Measurements from ENCODE around the gene PANK4. TPM values are rescaled to one million over a fixed set of nuclear protein-coding genes. Genes with fewer than 3 reads are reported as not detected.

The PANK4 gene
- total RNA-seq, 1 experiment from 2014 or later: 20.5 TPM

- Histone ChIP-seq H4K20me1 (ENCODE audit: insufficient read depth) (peaks cover 14% of the 10 kb centered on the region), H3K9me2 (ENCODE audit: insufficient read depth) (no peaks in the 10 kb centered on the region), H3K27me3 (ENCODE audit: insufficient read depth, low read depth) (no peaks in the 10 kb centered on the region), H3K4me2 (no peak overlapping the region), H3K4me1 (replicated peaks; ENCODE audit: insufficient read depth) (no peaks in the 10 kb centered on the region), H3K9me3 (ENCODE audit: insufficient read depth, low read depth) (no peaks in the 10 kb centered on the region), H3F3A (ENCODE audit: insufficient read depth, low read depth) (no peaks in the 10 kb centered on the region), H3K36me3 (ENCODE audit: low read depth) (no peaks in the 10 kb centered on the region), H3K27ac (no peak overlapping the region), H3K79me2 (ENCODE audit: low read depth) (peaks cover 14% of the 10 kb centered on the region), H3K4me3 (no peak overlapping the region), H2AFZ (no peak overlapping the region)
- intact Hi-C loops (cut with micrococcal nuclease; ENCODE audit: unreplicated experiment): no loop called here
- TF ChIP-seq, protein P1, sequence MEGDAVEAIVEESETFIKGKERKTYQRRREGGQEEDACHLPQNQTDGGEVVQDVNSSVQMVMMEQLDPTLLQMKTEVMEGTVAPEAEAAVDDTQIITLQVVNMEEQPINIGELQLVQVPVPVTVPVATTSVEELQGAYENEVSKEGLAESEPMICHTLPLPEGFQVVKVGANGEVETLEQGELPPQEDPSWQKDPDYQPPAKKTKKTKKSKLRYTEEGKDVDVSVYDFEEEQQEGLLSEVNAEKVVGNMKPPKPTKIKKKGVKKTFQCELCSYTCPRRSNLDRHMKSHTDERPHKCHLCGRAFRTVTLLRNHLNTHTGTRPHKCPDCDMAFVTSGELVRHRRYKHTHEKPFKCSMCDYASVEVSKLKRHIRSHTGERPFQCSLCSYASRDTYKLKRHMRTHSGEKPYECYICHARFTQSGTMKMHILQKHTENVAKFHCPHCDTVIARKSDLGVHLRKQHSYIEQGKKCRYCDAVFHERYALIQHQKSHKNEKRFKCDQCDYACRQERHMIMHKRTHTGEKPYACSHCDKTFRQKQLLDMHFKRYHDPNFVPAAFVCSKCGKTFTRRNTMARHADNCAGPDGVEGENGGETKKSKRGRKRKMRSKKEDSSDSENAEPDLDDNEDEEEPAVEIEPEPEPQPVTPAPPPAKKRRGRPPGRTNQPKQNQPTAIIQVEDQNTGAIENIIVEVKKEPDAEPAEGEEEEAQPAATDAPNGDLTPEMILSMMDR (conservative IDR thresholded peaks at IDR 0.05): no peak
- no peak for TF ChIP-seq EZH2 (IDR thresholded peaks at IDR 0.05; ENCODE audit: low read depth)
- POLR2A ChIA-PET (ENCODE audit: unreplicated experiment): no interaction called here
- no peak for DNase-seq
- BruUV-seq (replicated peaks): no TSS peak
- CTCF ChIA-PET: no interaction called here
These were observed 7.9 kb downstream of the PANK4 start for GRCh38 chr1:2518528-2518927.

DNA sequence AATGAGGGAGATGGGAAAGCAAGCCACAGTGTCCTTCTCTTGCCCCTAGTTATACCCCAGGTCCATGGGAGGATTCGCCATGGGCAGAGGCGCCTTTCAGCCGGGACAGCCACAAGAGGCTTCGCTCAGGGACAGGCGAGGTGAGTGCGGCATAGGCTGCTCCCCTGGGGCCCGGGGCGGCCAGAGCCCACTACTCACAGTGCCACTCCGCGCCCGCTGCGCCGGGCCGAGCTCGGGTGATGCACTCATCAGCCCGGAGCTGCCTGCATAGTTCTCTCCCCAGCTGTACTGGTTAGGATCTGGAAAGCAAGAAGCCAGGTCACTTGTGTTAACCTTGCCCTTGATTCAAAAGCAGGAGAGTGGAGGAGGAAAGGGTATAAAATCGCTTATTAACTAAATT, 8.4 kb downstream of the PANK4 start:
- Histone ChIP-seq H3K9me3 (ENCODE audit: insufficient read depth, low read depth) (no peaks in the 10 kb centered on the region), H3K27ac (no peak overlapping the region), H3K27me3 (ENCODE audit: insufficient read depth, low read depth) (no peaks in the 10 kb centered on the region), H2AFZ (no peak overlapping the region), H3K4me1 (replicated peaks; ENCODE audit: insufficient read depth) (no peaks in the 10 kb centered on the region), H4K20me1 (ENCODE audit: insufficient read depth) (peaks cover 9% of the 10 kb centered on the region), H3K4me2 (no peak overlapping the region), H3K36me3 (ENCODE audit: low read depth) (no peaks in the 10 kb centered on the region), H3K79me2 (ENCODE audit: low read depth) (peaks cover 8% of the 10 kb centered on the region; the same call in 1 of the 2 replicates), H3K9me2 (ENCODE audit: insufficient read depth) (no peaks in the 10 kb centered on the region), H3F3A (ENCODE audit: insufficient read depth, low read depth) (no peaks in the 10 kb centered on the region), H3K4me3 (no peak overlapping the region)
- no peak for DNase-seq
- intact Hi-C loops (cut with micrococcal nuclease; ENCODE audit: unreplicated experiment): no loop called here
- no TSS peak for BruUV-seq (replicated peaks)
- POLR2A ChIA-PET (ENCODE audit: unreplicated experiment): no interaction called here
- CTCF ChIA-PET: no interaction called here
- TF ChIP-seq, protein P1 (conservative IDR thresholded peaks at IDR 0.05): no peak
- TF ChIP-seq EZH2 (IDR thresholded peaks at IDR 0.05; ENCODE audit: low read depth): no peak

- H3K4me1 ChIP-seq (replicated peaks; ENCODE audit: insufficient read depth): no peaks in the 10 kb centered on the region
- no peaks in the 10 kb centered on the region for H3K79me2 ChIP-seq (ENCODE audit: low read depth)
- H3K4me3 ChIP-seq: no peak overlapping the region
- no TSS peak for BruUV-seq (replicated peaks)
- intact Hi-C loops (cut with micrococcal nuclease; ENCODE audit: unreplicated experiment): no loop called here
- ChIA-PET CTCF (no interaction called here), POLR2A (ENCODE audit: unreplicated experiment) (no interaction called here)
- H3K9me2 ChIP-seq (ENCODE audit: insufficient read depth): no peaks in the 10 kb centered on the region
- no peak overlapping the region for H3K27ac ChIP-seq
- H2AFZ ChIP-seq: no peak overlapping the region
- no peak overlapping the region for H3K4me2 ChIP-seq
- no peaks in the 10 kb centered on the region for H3K9me3 ChIP-seq (ENCODE audit: insufficient read depth, low read depth)
- DNase-seq: no peak
- peaks cover 8% of the 10 kb centered on the region; the same call in 1 of the 2 replicates for H4K20me1 ChIP-seq (ENCODE audit: insufficient read depth)
- no peaks in the 10 kb centered on the region for H3K36me3 ChIP-seq (ENCODE audit: low read depth)
- no peaks in the 10 kb centered on the region for H3K27me3 ChIP-seq (ENCODE audit: insufficient read depth, low read depth)
- TF ChIP-seq EZH2 (IDR thresholded peaks at IDR 0.05; ENCODE audit: low read depth): no peak
- TF ChIP-seq, protein P1 (conservative IDR thresholded peaks at IDR 0.05): no peak
- H3F3A ChIP-seq (ENCODE audit: insufficient read depth, low read depth): no peaks in the 10 kb centered on the region
These were observed 9.4 kb downstream of the PANK4 start for GRCh38 chr1:2516946-2517345.
